HG03354 (cell line): ENCODE measurements around the gene HSPA1A.
"Not testable (repeated sequence)": the region's sequence is repeated elsewhere in the genome, so short reads cannot be mapped to it uniquely, and the experiment has no call there.

Experiments used
- ATAC-seq: cut with Tn5 transposase; IDR thresholded peaks from one replicate; pipeline ENCODE4 v1.9.1; 2021; ENCODE audit warnings: mild to moderate bottlenecking; ENCODE audit not compliant: unreplicated experiment, poor library complexity, severe bottlenecking

Gene HSPA1A

DNA sequence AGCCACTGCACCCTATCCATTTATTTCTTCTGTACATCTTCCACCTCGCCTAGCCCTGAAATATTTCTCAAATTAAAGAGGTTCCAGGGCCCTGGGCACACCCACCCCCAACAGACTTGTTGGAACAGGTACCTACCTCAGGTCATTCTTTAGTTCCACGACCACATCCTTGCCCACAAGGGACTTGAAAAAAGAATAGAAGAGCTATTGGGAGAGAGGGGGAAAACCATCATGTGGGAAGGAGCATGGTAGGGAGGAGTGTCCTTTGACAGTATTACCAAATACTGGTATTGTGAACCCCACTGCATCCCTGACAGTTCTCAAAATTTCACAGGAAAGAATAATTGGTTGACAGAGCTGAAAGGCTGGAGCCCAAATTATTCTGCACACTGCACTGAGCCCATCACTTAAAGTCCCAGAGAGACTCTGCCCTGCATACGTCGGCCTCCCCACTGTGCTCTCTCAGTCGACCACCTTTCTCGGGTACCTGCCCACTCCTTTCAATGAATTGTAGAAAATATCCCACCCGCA, 9.3 kb upstream of the HSPA1A start:
- peak; percentile 33 for ATAC-seq

DNA sequence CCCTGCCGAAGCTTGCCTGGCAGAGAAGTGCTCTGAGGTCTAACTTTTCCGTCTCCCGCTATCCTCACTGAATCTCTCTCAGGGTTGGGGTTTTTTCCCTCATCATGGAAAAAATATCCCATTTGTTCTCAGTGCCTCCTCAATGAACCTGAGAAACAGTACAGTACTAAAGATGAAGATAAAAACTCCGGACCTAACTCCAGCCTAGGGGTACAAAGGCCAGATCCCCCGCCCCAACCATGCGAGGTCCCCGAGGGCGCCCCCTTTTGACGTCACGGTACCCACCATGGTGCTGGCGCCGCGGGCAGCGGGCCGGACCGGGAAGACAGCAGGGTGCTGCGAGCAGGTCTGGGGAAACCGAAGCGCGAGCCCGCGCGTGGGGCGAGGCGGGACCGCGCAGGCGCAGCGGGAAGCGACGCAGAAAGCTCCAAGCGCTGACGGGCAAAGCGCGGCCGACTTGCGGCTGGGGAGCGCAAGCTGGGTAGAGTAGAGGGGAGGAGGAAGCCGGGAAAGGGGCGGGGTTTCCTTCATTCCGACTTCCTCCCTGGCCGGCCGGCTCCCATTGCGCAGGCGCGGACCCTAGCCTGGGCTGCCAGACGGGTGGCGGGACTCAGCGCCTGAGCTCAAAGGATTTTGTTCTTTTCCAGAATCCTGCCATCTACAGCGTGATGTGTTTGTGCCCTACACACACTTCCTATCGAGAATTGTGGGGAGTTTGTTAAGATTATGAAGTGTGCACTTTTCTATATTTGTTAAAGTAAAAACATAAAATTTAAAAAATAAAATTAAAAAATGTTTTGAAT, 8.7 kb upstream of the HSPA1A start, which contains the start of gene LSM2:
LSM2 (minus strand) TSS at position 497 of the 803 bp plus-strand sequence; CDS start at position 288, 209 bp downstream.
- ATAC-seq, result peak; percentile 89

DNA sequence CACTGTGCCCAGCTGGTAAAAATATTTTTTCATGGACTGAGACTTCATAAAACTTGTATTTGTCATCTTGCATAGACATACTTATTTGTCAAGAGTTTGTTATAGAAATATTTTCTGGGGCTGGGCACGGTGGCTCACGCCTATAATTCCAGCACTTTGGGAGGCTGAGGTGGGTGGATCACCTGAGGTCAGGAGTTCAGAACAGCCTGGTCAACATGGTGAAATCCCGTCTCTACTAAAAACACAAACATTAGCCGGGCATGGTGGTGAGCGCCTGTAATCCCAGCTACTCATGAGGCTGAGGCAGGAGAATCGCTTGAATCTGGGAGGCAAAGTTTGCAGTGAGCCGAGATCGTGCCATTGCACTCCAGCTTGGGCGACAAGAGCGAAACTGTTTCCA, 6.7 kb upstream of the HSPA1A start:
- not testable (repeated sequence) for ATAC-seq

DNA sequence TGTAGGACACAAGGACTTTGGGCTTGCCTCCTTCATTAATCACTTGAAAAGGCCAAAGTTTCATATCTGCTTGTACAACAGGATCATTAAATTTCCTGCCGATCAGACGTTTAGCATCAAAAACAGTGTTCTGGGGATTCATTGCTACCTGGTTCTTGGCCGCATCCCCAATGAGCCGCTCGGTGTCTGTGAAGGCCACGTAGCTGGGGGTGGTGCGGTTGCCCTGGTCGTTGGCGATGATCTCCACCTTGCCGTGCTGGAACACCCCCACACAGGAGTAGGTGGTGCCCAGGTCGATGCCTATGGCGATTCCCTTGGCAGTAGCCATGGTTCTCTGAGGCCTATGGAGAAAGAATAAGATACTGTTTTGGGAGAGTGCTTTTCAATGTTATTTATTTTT, 3.7 kb upstream of the HSPA1A start:
- no peak for ATAC-seq

DNA sequence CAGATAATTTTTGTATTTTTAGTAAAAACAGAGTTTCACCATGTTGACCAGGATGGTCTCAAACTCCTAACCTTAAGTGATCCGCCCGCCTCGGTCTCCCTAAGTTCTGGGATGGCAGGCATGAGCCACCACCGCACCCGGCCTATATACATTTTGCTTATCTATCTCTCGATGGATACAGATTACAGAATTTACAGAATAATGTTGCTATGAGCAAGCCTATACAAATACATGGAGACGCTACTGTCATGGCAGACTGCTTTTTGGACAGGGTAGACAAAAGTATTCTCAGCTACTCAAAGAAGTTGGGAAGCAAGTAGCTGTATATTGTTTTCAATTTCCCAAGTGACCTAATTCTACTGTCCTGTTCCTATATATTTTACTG, 1.9 kb upstream of the HSPA1A start:
- no peak for ATAC-seq

DNA sequence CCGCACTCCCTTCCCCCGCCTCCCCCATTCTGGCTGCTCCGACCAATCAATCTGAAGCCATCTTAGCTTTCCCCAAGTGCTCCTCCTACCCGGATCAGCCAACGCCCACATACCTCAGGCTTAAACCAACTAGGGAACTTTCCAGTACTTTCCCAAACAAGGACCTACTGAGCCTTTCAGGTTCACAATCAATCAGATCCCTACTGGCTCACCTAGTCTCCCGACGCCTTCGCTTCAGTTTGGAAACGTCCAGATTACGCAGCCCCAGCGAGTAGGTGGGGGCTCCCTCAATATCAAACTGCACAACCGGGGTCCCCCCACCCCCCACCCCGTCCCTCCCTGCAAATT, 692 bp upstream of the HSPA1A start:
- ATAC-seq, result peak; percentile 45

DNA sequence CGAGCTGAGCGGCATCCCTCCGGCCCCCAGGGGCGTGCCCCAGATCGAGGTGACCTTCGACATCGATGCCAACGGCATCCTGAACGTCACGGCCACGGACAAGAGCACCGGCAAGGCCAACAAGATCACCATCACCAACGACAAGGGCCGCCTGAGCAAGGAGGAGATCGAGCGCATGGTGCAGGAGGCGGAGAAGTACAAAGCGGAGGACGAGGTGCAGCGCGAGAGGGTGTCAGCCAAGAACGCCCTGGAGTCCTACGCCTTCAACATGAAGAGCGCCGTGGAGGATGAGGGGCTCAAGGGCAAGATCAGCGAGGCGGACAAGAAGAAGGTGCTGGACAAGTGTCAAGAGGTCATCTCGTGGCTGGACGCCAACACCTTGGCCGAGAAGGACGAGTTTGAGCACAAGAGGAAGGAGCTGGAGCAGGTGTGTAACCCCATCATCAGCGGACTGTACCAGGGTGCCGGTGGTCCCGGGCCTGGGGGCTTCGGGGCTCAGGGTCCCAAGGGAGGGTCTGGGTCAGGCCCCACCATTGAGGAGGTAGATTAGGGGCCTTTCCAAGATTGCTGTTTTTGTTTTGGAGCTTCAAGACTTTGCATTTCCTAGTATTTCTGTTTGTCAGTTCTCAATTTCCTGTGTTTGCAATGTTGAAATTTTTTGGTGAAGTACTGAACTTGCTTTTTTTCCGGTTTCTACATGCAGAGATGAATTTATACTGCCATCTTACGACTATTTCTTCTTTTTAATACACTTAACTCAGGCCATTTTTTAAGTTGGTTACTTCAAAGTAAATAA, 2.0 kb downstream of the HSPA1A start:
- not testable (repeated sequence) for ATAC-seq

DNA sequence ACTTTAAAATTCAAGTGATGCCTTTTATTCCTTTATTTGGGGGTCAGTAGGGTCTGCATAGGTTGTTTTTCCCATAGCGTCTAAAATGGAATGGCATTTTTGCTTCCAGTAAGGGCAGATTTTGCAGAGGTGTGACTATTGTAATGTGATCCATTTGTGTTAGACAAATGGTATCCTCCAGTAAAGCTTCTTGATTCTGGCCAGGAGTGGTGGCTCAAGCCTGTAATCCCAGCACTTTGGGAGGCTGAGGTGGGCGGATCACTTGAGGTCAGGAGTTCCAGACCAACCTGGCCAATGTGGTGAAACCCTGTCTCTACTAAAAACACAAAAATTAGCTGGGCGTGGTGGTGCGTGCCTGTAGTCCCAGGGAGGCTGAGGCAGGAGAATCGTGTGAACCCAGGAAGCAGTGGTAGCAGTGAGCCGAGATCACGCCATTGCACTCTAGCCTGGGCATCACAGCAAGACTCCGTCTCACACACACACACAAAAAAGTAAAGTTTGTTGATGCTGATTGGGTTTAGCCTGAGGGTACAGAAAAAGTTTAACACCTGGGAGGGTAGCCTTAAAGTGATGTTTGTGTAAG, 2.7 kb downstream of the HSPA1A start:
- not testable (repeated sequence) for ATAC-seq

DNA sequence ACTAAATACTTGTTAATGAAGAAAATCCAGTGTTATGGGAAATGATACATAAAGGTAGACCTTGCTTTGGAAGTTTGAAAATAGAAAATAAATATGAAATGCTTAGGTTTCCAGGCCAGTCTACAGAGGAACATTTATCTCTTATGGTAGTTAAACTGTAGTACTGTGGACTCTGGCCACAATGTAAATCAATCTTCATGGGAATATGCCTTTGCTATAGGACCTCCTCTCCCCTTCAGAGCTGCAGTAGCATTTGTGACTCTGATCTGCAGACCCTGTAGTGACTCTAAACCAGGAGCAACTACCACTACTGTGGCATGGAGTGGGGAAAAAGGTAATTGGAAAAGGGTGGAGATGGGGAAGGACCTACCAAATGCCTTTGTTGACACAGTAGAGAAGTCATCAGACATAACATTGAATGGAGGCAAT, 4.5 kb downstream of the HSPA1A start:
- no peak for ATAC-seq

DNA sequence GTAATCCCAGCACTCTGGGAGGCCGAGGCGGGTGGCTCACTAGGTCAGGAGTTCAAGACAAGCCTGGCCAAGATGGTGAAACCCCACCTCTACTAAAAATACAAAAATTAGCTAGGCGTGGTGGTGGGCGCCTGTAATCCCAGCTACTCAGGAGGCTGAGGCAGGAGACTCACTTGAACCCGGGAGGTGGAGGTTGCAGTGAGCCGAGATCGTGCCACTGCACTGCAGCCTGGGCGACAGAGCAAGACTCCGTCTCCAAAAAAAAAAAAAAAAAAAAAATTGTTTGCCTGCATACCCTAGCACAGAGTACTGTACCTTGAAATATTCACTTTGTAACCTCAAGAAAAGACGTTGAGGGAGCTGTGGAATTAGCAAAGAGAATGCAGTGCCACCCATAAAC, 5.1 kb downstream of the HSPA1A start:
- ATAC-seq, result not testable (repeated sequence)

DNA sequence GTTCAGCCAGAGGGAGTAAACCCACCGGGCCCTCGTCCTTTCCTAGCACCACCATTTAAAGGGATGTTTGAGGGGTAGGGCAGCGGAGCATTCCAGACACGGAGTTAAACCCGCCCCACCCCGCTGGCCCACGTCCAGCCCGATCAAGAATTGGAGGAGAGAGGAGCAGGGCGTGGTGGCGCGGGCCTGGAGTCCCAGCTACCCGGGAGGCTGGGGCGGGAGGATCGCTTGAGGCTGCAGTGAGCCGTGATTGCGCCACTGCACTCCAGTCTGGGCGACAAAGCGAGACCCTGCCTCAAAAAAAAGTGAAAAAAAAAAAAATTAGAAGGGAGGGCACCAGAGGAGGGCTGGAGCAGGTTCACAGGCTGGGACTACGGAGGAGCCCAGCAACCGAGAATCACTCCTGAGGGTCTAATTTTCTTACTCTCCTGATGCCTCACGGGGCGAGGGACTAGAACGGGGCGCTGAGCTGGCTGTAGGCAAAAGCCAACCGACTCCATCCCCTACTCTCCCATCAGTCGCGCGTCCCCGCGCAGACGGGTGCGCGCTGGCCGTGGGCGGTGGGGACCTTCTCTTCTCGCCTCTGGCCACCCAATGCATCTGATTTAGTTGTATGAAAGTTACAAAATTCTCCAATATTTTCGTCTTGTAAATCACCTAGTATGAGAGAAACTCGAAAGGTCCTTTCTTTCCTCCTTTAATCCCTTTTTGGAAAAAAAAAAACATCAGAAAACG, 6.1 kb downstream of the HSPA1A start:
- ATAC-seq, result peak; percentile 47

DNA sequence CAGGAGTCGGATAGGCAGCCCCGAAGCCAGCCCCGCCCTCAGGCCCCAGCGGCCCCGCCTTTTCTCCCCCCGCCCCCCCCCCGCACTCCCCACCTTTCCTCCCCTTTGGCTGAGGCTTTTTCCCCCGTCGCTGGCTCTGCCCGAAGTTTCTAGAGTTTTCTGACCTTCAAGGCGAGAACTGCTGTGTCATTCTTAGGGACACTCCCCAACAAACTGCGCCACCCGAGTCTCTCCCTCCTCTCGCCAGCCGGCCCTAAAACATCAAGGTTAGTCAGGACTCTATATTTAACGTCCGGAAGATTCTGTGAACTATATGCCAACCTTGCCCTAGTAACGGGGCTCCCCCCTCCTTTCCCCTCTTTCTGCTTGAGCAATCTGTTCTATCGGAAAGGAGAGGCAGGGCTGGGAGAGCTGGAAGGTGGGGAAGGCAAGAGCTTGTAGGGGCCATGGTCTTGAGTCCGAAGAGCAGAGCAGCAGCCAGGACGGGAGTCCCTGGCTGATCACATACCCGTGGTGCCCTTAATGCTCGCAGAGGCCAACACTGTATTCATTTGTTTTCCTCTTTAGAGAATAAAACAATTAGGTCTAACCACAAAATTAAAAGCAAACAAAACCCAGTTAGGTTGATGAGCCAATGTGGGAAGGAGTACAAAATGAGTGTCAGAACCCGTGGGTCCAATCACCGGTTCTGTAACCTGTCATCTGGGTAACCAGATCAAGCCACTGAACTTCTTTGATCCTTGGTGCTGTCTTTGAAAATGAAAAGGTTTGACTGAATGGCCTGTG, 6.9 kb downstream of the HSPA1A start:
- peak; percentile 50 for ATAC-seq

DNA sequence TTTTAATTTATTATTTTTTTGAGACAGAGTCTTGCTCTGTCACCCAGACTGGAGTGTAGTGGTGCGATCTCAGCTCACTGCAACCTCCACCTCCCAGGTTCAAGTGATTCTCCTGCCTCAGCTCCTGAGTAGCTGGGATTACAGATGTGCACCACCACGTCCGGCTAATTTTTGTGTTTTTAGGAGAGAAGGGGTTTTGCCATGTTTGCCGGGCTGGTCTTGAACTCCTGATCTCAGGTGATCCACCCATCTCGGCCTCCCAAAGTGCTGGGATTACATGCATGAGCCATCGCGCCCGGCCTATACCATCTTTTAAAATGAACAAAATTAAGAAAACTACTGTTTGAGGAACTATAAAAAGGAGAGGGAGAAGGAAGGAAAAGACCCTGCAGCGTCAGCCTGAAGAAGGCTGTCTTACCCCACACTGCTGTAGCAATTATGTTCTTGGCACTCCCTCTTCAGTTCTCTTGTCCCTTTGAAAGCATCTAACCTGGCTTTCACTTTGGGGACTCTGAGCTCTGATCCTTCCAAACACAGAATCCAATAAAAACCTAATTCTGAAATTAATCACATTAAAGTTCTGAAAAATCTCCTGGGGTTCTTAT, 8.4 kb downstream of the HSPA1A start:
- not testable (repeated sequence) for ATAC-seq

DNA sequence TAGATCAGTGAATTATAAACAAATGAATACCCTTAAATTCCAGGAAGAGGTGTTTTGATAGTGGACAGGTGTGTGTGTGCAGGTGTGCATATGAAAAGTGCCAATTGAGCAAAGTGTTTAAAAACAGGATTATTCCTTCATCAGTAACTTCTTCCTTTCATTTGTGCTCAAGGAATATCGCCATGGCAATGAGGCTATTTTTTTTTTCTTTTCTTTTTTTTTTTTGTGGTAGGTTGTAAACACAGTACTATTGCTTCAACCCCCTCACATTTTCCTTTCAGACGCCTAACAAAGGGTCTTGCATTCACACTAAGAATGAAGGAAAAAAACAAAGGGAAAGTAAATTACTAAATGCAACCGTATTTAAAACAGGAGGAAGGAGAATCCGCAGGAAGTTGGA, 10.2 kb downstream of the HSPA1A start:
- no peak for ATAC-seq

DNA sequence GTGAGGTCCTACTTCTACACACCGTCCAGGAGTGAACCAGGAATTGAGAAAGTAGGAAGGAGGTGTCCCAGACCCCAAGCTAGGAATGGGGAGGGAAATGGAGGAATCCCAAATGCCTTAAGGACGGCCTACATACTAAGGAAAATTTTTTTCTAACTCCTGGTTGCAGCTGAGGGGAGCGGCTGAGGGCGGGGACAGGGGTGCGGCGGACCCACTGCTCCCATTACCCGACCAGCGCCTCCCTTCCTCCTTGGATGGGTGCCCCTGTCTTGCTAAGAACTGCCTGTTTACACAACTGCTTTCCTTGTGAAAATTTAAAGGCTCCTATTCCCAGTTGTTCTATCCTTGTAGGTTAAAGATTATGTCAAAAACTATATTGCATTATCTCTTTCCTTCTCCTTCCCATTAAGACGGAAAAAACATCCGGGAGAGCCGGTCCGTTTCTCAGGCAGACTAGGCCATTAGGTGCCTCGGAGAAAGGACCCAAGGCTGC, 11.5 kb downstream of the HSPA1A start:
- peak; percentile 9 for ATAC-seq

DNA sequence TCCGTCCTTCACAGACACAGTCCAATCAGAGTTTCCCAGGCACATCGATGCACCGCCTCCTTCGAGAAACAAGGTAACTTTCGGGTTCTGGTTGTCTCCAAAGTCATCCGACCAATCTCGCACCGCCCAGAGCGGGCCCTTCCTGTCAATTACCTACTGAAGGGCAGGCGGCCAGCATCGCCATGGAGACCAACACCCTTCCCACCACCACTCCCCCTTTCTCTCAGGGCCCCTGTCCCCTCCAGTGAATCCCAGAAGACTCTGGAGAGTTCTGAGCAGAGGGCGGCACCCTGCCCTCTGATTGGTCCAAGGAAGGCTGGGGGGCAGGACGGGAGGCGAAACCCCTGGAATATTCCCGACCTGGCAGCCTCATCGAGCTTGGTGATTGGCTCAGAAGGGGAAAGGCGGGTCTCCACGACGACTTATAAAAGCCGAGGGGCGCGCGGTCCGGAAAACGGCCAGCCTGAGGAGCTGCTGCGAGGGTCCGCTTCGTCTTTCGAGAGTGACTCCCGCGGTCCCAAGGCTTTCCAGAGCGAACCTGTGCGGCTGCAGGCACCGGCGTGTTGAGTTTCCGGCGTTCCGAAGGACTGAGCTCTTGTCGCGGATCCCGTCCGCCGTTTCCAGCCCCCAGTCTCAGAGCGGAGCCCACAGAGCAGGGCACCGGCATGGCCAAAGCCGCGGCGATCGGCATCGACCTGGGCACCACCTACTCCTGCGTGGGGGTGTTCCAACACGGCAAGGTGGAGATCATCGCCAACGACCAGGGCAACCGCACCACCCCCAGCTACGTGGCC, 12.1 kb downstream of the HSPA1A start, which contains the start of gene HSPA1B:
HSPA1B (plus strand) TSS at position 453 of the 794 bp plus-strand sequence; CDS start at position 666, 213 bp downstream.
- ATAC-seq, result peak; percentile 78

DNA sequence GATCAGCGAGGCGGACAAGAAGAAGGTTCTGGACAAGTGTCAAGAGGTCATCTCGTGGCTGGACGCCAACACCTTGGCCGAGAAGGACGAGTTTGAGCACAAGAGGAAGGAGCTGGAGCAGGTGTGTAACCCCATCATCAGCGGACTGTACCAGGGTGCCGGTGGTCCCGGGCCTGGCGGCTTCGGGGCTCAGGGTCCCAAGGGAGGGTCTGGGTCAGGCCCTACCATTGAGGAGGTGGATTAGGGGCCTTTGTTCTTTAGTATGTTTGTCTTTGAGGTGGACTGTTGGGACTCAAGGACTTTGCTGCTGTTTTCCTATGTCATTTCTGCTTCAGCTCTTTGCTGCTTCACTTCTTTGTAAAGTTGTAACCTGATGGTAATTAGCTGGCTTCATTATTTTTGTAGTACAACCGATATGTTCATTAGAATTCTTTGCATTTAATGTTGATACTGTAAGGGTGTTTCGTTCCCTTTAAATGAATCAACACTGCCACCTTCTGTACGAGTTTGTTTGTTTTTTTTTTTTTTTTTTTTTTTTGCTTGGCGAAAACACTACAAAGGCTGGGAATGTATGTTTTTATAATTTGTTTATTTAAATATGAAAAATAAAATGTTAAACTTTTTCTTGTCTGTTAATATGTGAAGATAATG, 14.4 kb downstream of the HSPA1A start:
- no peak for ATAC-seq
